Loucy (cell line): Measurements from ENCODE around the gene NCKAP5.

Experiments used
- H2AFZ ChIP-seq: fragments of 200-600 bp; sonication (generic); 2 replicates; pipeline ENCODE4 v1.6.0; 2016; ENCODE audit warnings: antibody characterized with exemption, mild to moderate bottlenecking, low read length, moderate library complexity
- H3F3A ChIP-seq: fragments of 200-600 bp; 2 replicates; pipeline ENCODE4 v1.6.0; 2016; ENCODE audit warnings: antibody characterized with exemption, low read depth, mild to moderate bottlenecking
- H3K27me3 ChIP-seq: fragments of 200-600 bp; sonication (generic); 2 replicates; pipeline ENCODE4 v1.6.1; 2014; ENCODE audit warnings: low read length, mild to moderate bottlenecking; ENCODE audit not compliant: insufficient read depth, poor library complexity, severe bottlenecking
- H3K36me3 ChIP-seq: fragments of 200-600 bp; sonication (generic); 2 replicates; pipeline ENCODE4 v1.6.1; 2016; ENCODE audit warnings: low read length; ENCODE audit not compliant: insufficient read depth
- H3K4me1 ChIP-seq: fragments of 200-600 bp; sonication (generic); 2 replicates; pipeline ENCODE4 v1.5.1; 2014; ENCODE audit warnings: low read length, mild to moderate bottlenecking; ENCODE audit not compliant: insufficient read depth, poor library complexity, severe bottlenecking
- H3K4me2 ChIP-seq: fragments of 200-600 bp; sonication (generic); 2 replicates; pipeline ENCODE4 v1.6.0; 2014; ENCODE audit warnings: antibody characterized with exemption, low read length, low read depth, mild to moderate bottlenecking; ENCODE audit not compliant: poor library complexity, severe bottlenecking
- H3K4me3 ChIP-seq: fragments of 200-600 bp; sonication (generic); 2 replicates; pipeline ENCODE4 v1.5.1; 2014; ENCODE audit warnings: low read length, mild to moderate bottlenecking, mixed read lengths; ENCODE audit not compliant: poor library complexity, severe bottlenecking
- H3K79me2 ChIP-seq: fragments of 200-600 bp; sonication (generic); 2 replicates; pipeline ENCODE4 v1.6.1; 2014; ENCODE audit warnings: low read length; ENCODE audit not compliant: insufficient read depth
- H3K9ac ChIP-seq: fragments of 200-600 bp; sonication (generic); 2 replicates; pipeline ENCODE4 v1.6.0; 2014; ENCODE audit warnings: mild to moderate bottlenecking, low read depth, low read length, moderate library complexity; ENCODE audit not compliant: poor library complexity, severe bottlenecking
- H3K9me2 ChIP-seq: fragments of 200-600 bp; sonication (generic); replicated peaks from 2 replicates; pipeline ENCODE4 v1.6.1; 2016; ENCODE audit warnings: low read depth, low read length, mixed read lengths
- H3K9me3 ChIP-seq: fragments of 200-600 bp; sonication (generic); 2 replicates; pipeline ENCODE4 v1.6.1; 2014; ENCODE audit warnings: mild to moderate bottlenecking, antibody characterized with exemption, low read length, low read depth; ENCODE audit not compliant: insufficient read depth
- H4K20me1 ChIP-seq: fragments of 200-600 bp; sonication (generic); 2 replicates; pipeline ENCODE4 v1.6.0; 2014; ENCODE audit warnings: antibody characterized with exemption, low read length, mild to moderate bottlenecking; ENCODE audit not compliant: insufficient read depth, poor library complexity, severe bottlenecking
- EZH2phosphoT487 ChIP-seq: fragments of 200-600 bp; IDR thresholded peaks from 2 replicates; pipeline ENCODE4 v1.6.1; 2018; ENCODE audit warnings: antibody characterized with exemption, mild to moderate bottlenecking, moderate library complexity, borderline replicate concordance
- TF ChIP-seq, protein P1 (sequence below): fragments of 200-600 bp; sonication (generic); conservative IDR thresholded peaks from 2 replicates; pipeline ENCODE4 v1.5.1; 2014; ENCODE audit warnings: mild to moderate bottlenecking, antibody characterized with exemption, low read length

NCKAP5 gene

DNA sequence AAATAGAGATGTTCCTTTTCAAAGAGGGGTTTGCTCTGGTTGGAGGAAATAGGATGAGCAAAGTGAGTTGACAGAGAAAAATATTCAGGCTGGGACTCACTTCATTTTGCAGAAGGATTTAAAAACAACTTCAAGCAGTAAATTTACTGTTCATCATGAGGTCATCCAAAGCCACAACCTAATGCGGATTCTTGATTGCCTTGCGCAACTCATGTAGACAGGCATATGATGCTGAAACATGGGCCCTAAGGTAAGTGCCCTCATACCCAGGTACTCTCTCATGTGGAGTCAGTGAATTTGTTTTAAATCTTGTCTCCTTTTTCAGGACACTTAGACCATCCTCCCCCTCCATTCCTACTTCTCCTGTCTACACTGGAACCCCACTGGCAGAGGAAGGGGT lies 846.3 kb downstream of the NCKAP5 start:
- H4K20me1 ChIP-seq = no peaks in the 10 kb centered on the region
- no peaks in the 10 kb centered on the region for H3K4me1 ChIP-seq

GRCh38 chr2:132720393-132720792 lies 847.9 kb downstream of the NCKAP5 start:
- Histone ChIP-seq H3K9me2 (no peaks in the 10 kb centered on the region), H3K36me3 (no peaks in the 10 kb centered on the region), H3K9ac (no peak overlapping the region), H3K27me3 (no peaks in the 10 kb centered on the region), H3K4me3 (no peak overlapping the region), H3K9me3 (no peaks in the 10 kb centered on the region), H2AFZ (no peak overlapping the region), H4K20me1 (no peaks in the 10 kb centered on the region), H3K79me2 (no peaks in the 10 kb centered on the region), H3F3A (no peaks in the 10 kb centered on the region), H3K4me1 (no peaks in the 10 kb centered on the region), H3K4me2 (no peak overlapping the region)
- TF ChIP-seq, protein P1, sequence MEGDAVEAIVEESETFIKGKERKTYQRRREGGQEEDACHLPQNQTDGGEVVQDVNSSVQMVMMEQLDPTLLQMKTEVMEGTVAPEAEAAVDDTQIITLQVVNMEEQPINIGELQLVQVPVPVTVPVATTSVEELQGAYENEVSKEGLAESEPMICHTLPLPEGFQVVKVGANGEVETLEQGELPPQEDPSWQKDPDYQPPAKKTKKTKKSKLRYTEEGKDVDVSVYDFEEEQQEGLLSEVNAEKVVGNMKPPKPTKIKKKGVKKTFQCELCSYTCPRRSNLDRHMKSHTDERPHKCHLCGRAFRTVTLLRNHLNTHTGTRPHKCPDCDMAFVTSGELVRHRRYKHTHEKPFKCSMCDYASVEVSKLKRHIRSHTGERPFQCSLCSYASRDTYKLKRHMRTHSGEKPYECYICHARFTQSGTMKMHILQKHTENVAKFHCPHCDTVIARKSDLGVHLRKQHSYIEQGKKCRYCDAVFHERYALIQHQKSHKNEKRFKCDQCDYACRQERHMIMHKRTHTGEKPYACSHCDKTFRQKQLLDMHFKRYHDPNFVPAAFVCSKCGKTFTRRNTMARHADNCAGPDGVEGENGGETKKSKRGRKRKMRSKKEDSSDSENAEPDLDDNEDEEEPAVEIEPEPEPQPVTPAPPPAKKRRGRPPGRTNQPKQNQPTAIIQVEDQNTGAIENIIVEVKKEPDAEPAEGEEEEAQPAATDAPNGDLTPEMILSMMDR = no peak
- TF ChIP-seq EZH2phosphoT487 = no peak

More for the DNA sequence above, 846.3 kb downstream of the NCKAP5 start:
- H2AFZ ChIP-seq = no peak overlapping the region
- no peaks in the 10 kb centered on the region for H3K9me2 ChIP-seq
- H3K36me3 ChIP-seq = no peaks in the 10 kb centered on the region
- no peaks in the 10 kb centered on the region for H3K27me3 ChIP-seq
- H3K79me2 ChIP-seq = no peaks in the 10 kb centered on the region
- H3K4me3 ChIP-seq = no peak overlapping the region
- no peaks in the 10 kb centered on the region for H3F3A ChIP-seq
- no peak overlapping the region for H3K9ac ChIP-seq
- no peaks in the 10 kb centered on the region for H3K9me3 ChIP-seq
- TF ChIP-seq EZH2phosphoT487 = no peak
- TF ChIP-seq, protein P1 = no peak
- H3K4me2 ChIP-seq = no peak overlapping the region

DNA sequence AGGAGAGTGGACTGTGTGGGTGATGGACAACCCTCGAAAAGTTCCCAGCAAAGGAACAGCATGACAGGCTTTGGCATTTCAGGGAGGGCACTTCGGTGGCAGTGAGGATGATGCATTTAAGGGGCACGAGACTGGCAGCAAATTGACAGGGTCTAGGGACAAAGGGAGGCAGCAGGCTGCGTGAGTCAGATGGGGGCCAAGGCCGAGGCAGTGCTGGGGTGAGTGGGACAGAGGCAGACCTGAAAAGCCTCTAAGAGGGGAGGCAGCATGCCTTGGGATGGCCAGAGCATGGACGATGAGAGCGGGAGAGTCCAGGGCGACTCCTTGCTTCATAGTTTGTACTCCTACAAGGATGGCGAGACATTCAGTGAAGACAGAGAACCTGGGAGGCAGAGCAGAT lies 848.8 kb downstream of the NCKAP5 start:
- H3K36me3 ChIP-seq = no peaks in the 10 kb centered on the region
- no peaks in the 10 kb centered on the region for H3F3A ChIP-seq
- H3K27me3 ChIP-seq = no peaks in the 10 kb centered on the region
- no peaks in the 10 kb centered on the region for H3K79me2 ChIP-seq
- H3K4me3 ChIP-seq = no peak overlapping the region
- H3K4me1 ChIP-seq = no peaks in the 10 kb centered on the region
- no peaks in the 10 kb centered on the region for H3K9me3 ChIP-seq
- H3K4me2 ChIP-seq = no peak overlapping the region
- no peak overlapping the region for H3K9ac ChIP-seq
- H2AFZ ChIP-seq = no peak overlapping the region
- no peaks in the 10 kb centered on the region for H3K9me2 ChIP-seq
- no peak for TF ChIP-seq EZH2phosphoT487
- TF ChIP-seq, protein P1 = no peak
- no peaks in the 10 kb centered on the region for H4K20me1 ChIP-seq
